Endothelial cell of umbilical vein (primary cell): Measurements from ENCODE around the gene MYO1F.

ENCODE experiments used
- EZH2 ChIP-seq: IDR thresholded peaks from 2 replicates; pipeline ENCODE4 v1.6.1; 2012; ENCODE audit warnings: borderline replicate concordance, low read depth, mild to moderate bottlenecking, moderate library complexity, low read length, inconsistent platforms; ENCODE audit not compliant: severe bottlenecking
- GATA2 ChIP-seq: IDR thresholded peaks from 2 replicates; pipeline ENCODE4 v1.7.0; 2011; ENCODE audit warnings: low read depth, mild to moderate bottlenecking, moderate library complexity, mixed read lengths, low read length; ENCODE audit not compliant: insufficient read length, insufficient read depth
- POLR2A ChIP-seq: IDR thresholded peaks from 2 replicates; pipeline ENCODE4 v1.6.1; 2012; ENCODE audit warnings: low read depth, mild to moderate bottlenecking, control low read depth, low read length
- POLR2AphosphoS5 ChIP-seq: IDR thresholded peaks from 2 replicates; pipeline ENCODE4 v1.6.1; 2012; ENCODE audit warnings: low read depth, mild to moderate bottlenecking, control low read depth, low read length, moderate library complexity; ENCODE audit not compliant: insufficient read depth
- TF ChIP-seq, protein P1 (sequence below), 2 donors: IDR thresholded peaks; 1 replicate in 1 of 2; 2 replicates in 1 of 2; pipeline ENCODE4 v1.5.1; 2011; ENCODE audit warnings: low read length in 2 of 2, mild to moderate bottlenecking in 2 of 2, moderate library complexity in 2 of 2, control low read depth in 1 of 2, inconsistent platforms in 1 of 2, low read depth in 1 of 2; ENCODE audit not compliant: insufficient read depth in 1 of 2; ENCODE audit errors: extremely low read depth in 1 of 2
- TF ChIP-seq, protein P2 (sequence below): IDR thresholded peaks from 2 replicates; pipeline ENCODE4 v1.6.1; 2011; ENCODE audit not compliant: insufficient read depth, insufficient read length

DNA sequence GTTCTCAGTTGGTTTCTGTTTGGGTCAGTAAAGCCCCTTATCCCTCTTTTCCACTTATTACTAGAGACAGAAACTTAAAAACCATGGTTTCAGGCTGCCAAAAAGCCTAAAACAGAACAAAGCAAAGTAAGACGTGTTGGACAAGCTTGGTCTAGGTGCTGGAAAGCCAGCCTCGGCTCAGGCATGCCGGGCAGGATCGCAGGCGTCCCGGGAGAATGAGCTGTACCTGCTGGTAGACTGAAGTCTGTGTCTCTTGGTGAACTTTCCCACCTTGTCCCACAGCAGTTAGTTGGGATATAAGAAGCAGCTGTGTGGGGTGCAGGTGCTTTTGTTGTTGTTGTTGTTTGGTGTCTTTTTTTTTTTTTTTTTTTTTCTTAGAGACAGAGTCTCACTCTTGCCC, 95.6 kb downstream of the MYO1F start:
- TF ChIP-seq, protein P1, sequence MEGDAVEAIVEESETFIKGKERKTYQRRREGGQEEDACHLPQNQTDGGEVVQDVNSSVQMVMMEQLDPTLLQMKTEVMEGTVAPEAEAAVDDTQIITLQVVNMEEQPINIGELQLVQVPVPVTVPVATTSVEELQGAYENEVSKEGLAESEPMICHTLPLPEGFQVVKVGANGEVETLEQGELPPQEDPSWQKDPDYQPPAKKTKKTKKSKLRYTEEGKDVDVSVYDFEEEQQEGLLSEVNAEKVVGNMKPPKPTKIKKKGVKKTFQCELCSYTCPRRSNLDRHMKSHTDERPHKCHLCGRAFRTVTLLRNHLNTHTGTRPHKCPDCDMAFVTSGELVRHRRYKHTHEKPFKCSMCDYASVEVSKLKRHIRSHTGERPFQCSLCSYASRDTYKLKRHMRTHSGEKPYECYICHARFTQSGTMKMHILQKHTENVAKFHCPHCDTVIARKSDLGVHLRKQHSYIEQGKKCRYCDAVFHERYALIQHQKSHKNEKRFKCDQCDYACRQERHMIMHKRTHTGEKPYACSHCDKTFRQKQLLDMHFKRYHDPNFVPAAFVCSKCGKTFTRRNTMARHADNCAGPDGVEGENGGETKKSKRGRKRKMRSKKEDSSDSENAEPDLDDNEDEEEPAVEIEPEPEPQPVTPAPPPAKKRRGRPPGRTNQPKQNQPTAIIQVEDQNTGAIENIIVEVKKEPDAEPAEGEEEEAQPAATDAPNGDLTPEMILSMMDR (IDR thresholded peaks at IDR 0.05; ENCODE audit: extremely low read depth in 1 of 2, insufficient read depth in 1 of 2, low read depth in 1 of 2, low read length in 2 of 2) = no peak
- TF ChIP-seq, protein P2, sequence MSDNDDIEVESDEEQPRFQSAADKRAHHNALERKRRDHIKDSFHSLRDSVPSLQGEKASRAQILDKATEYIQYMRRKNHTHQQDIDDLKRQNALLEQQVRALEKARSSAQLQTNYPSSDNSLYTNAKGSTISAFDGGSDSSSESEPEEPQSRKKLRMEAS = no peak
- TF ChIP-seq EZH2 (no peak), POLR2AphosphoS5 (no peak), POLR2A (no peak), GATA2 (no peak)
